ENCODE measurements around the gene ADCYAP1R1.

GRCh38 chr7:31028006-31028405 lies 24.1 kb upstream of the ADCYAP1R1 start:
- no peak for TF ChIP-seq CTCF (IDR thresholded peaks at IDR 0.05)
- no peak for TF ChIP-seq POLR2A (IDR thresholded peaks at IDR 0.05)
- TF ChIP-seq POLR2AphosphoS5 (IDR thresholded peaks at IDR 0.05) = no peak
- TF ChIP-seq EP300 (IDR thresholded peaks at IDR 0.05) = no peak
